ENCODE measurements around the gene TRIM72. TPM values are rescaled to one million over a fixed set of nuclear protein-coding genes. Genes with fewer than 3 reads are reported as not detected.

The TRIM72 gene
- total and polyA plus RNA-seq, 2 of the 8 experiments (the other 6 are each of a cell fraction or from before 2014, with no cell fraction given) = 0.57 to 2.1 TPM

GRCh38 chr16:31194898-31195297 lies 19.0 kb upstream of the TRIM72 start (continued):
- TF ChIP-seq CHD7 (IDR thresholded peaks at IDR 0.05; ENCODE audit: insufficient replicate concordance, low read length) = no peak
- no peak for TF ChIP-seq NRF1 (IDR thresholded peaks at IDR 0.05; ENCODE audit: low read depth, low read length)
- TF ChIP-seq ATF2 (IDR thresholded peaks at IDR 0.05; ENCODE audit: low read length) = no peak

Data from H1 (cell line).